HG02840 (cell line): ENCODE results near the gene UBA7.
"Not testable (repeated sequence)": the region's sequence is repeated elsewhere in the genome, so short reads cannot be mapped to it uniquely, and the experiment has no call there.

Experiments
- ATAC-seq: cut with Tn5 transposase; IDR thresholded peaks from one replicate; pipeline ENCODE4 v1.9.1; 2021; ENCODE audit warnings: mild to moderate bottlenecking, moderate library complexity, moderate number of reproducible peaks; ENCODE audit not compliant: unreplicated experiment, low FRiP score

UBA7 gene

DNA sequence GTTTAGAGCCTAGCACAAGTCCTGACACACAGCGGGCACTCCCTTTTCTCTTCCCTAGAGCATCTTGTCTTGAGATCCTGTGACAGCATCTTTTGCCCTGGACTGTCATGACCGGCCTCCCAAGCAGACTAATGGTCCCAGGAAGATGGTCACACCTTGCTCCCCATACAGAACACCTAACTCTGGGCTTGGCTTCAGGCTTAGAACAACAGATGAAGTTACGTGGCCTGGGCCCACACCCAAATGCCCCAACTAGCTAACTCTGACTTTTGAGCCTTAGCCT is 26.6 kb downstream of the UBA7 start:
- ATAC-seq = no peak

DNA sequence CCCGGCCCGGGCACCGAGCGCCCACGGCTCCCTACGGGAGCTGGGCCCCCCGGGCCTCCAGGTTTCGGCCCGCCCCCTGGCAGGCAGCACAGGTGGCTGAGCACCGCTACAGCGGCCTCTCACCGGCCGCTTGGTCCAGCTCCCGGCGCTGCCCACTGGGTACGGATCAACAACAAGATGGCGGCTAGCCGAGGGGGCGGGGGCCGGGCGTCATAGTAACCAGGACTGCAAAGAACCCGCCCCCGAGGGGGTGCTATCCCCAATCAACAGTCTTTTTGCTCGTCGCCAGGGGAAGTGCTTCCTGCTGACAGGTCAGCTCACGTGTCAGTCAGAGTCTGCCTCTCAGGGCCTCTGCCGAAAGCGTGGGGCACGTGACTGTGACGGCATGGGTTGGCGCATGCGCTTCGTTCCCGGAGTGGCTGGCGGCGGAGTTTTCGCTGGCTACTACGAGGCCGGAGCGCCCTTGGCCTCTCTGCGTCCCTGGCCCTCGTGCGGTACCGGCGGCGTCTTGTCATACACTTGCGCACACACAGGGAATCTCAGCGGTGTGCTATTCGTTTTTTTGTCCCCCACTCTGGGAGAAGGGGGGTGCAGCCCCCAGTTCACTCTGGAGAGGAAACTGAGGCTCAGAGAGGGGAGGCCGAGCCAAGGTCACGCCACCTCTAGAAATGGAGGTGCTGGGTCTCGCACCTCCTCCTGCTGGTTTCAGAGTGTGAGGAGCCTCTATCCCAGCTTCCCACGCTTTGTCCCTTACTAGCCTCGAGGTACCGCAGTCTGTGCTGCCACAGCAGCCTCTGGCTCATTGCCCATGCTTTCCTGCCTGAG is 27.2 kb downstream of the UBA7 start, which contains the start of gene IP6K1:
IP6K1 (minus strand) TSS at position 186 of the 825 bp plus-strand sequence. CDS start 38,502 bp downstream, outside the sequence.
- ATAC-seq = peak; percentile 95

DNA sequence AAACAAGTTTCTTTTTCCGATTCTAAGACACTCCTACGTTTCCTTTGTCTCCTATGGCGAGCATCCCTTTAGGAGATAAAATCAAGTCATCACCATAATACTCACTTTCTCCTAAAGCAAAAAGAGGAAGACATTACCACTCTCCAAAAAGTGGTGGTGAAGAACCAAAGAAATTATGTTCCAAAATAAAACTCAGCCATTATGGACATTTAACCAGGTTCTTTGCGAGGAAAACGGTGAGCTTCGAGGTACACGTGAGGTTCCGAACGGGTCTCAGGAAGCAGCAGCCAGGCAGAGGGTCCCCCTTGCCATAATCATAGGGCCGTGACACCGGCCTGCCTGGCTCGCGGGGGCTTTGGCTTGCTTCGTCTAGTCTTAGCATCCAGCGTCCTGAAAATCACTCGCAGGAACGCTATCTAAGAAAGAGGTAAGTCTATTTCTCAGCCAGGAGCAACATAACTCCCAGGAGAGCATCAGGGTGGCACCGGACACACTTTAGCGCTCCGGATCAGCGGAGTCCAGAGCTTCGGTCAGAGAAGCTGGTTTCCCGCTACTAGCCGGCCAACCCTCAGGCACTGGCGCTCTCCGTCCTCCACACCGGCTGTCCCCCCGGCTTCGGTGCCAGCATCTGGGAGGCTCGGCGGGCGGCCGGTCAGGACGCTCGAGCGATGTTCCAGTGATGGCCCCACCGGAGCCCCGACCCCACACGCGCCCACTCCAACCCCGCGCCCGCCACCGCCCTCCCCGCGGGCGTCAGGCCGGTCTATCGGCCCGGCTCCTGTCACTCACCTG is 28.0 kb downstream of the UBA7 start:
- ATAC-seq = peak; percentile 36

DNA sequence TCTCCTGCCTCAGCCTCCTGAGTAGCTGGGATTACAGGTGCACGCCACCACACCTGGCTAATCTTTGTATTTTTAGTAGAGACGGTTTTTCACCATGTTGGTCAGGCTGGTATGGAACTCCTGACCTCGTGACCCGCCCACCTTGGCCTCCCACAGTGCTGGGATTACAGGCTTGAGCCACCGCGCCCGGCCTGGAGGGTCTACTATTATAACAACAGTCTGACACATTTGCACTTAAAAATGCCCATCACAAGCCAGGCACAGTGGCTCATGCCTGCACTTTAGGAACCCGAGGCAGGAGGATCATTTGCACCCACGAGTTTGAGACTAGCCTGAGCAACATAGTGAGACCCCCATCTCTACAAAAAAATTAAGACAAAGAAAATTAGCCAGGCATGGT is 31.5 kb downstream of the UBA7 start:
- ATAC-seq = not testable (repeated sequence)

DNA sequence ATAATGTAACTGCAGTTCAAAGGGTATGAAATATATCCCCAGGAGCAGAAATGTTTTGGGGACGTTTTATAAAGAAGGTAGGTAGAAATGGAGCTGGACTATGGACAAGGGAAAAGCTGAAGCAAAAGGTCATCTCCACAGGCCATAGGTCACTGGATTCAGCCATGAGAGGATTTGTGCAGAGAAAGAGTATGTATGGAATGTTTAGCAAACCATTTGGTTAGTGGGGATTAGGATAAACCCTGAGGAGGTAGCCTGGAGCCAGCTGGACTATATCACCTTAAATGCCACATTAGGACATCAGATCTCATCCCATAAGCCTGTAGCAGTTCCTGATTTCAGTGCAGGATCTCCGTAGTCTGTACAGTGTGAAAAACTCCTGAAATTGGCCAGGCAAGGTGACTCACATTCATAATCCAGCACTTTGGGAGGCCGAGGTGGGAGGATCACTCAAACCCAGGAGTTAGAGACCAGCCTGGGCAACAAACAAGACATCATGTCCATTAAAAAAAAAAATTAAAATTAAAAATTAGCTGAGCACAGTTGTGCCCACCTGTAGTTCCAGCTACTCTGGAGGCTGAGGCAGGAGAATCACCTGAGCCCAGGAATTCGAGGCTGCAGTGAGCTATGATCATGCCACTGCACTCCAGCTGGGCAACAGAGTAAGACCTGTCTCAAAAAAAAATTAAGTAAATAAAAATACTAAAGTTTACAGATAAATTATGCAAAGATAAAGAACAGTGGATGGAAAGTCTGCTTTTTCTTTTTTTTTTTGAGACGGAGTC is 32.1 kb downstream of the UBA7 start:
- no peak for ATAC-seq

DNA sequence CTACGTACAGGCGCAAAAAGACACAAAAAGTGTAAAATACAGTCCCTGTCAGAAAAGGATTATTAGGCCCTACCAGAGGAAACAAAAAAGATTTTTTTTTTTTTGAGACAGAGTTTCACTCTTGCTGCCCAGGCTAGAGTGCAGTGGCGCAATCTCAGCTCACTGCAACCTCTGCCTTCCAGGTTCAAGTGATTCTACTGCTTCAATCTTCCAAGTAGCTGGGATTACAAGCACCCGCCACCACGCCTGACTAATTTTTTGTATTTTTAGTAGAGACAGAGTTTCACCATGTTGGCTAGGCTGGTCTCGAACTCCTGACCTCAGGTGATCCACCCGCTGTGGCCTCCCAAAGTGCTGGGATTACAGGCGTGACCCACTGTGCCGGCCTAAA is 32.8 kb downstream of the UBA7 start:
- not testable (repeated sequence) for ATAC-seq

DNA sequence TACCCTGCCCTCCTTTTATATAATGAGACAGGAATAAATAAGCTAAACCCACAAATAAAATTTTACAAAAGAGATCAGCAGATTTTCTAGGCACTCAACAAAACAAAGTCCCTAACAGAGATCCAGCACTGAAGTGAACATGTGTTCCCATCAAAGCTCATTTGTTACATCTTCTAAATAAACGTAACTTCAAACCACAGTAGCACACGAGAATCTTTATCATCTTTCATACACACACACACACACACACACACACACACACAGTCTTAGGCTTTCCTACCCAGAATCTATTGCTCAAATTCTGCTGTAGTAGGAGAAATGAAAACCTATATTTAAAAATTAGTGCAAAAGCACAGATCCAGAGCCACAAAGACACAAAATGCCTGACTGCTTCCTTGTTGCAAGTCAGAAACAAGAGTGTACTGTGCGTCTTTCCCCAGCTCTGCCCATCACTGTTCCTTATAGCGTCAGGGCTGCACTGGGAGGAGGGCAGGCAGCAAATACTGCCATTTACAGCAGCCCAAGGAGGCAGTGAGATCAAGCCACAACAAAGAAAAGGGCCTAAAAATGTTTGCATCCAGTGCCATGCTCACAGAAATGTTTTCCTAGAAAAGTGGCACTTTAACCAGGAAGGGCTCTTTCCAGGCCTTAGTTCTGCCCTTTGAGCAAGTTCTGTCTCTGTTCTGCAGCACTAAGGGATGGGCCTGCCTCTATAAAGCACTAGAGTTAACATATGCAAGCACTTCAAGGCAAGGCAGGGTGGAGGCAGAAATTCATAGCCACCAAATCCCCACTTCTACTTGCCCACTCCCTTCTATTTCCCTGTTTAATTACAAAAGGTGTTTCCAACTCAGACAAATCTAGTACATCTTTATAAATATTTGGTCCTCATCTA is 33.4 kb downstream of the UBA7 start:
- no peak for ATAC-seq

DNA sequence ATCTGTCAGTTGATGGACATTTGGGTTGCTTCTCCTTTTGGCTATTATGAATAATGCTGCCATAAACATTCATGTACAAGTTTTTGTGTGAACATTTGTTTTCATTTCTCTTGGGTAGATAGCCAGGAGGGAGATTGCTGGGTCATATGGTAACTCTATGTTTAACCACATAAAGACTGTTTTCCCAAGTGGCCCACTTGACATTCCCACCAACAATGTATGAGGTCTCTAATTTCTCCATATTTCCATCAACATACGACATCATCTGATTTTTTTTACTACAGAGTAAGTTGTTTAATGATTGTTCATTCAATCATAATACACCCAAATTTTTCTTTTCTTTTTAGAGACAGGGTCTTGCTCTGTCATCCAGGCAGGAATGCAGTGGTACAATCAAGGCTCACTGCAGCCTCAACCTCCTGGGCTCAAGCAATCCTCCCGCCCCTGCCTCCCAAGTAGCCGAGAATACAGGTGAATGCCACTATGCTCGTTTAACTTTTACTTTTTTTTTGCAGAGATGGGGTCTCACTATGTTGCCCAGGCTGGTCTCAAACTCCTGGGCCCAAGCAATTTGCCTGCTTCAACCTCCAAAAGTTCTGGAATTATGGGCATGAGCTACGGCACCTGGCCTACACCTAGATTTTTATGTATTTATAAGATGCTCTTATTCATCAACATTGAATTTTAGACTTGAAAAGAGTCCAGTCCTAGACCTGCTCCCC is 34.2 kb downstream of the UBA7 start:
- no peak for ATAC-seq

DNA sequence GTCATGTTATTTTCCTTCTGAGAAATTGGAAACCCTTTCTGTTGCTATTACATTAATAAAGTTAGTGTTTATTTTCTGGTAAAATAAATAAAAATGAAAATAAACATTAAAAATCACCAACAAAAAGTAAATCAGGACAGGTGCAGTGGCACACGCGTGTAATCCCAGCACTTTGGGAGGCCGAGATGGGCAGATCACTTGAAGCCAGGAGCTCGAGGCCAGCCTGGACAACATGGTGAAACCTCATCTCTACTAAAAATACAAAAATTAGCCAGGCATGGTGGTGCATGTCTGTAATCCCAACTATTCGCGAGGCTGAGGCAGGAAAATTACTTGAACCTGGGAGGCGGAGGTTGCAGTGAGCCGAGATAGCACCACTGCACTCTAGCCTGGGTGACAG is 37.7 kb downstream of the UBA7 start:
- not testable (repeated sequence) for ATAC-seq

DNA sequence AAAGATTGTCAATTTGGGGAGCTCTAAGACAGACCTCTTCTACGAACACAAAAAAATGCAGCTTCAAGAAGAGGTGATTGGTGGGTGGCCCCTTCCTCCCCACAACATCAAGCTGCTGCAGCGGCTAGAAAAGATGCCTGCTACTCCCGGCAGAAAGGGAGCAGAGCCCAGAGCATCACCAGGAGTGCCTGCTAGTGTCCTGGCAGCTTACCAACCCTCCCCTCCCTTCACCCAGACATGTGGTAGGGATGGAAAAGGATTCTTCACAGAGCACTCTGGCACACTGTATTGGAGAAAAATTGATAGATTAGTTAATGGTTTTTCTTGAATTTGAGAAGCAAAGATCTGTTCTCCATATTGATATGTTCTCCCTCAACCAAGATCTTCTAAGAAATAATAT is 38.2 kb downstream of the UBA7 start:
- ATAC-seq = no peak

DNA sequence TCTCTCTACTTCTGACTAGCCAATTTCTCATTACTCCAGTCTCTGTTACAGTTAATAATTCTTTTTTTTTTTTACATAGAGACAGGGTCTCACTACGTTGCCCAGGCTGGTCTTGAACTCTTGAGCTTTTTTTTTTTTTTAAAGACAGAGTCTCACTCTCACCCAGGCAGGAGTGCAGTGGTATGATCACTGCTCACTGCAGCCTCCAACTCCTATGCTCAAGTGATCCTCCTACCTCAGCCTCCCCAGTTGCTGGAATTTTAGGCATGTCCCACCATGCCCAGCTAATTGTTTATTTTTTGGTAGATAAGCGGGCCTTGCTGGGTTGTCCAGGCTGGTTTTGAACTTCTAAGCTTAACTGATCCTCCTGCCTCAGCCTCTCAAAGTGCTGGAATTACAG is 41.0 kb downstream of the UBA7 start:
- ATAC-seq = no peak

DNA sequence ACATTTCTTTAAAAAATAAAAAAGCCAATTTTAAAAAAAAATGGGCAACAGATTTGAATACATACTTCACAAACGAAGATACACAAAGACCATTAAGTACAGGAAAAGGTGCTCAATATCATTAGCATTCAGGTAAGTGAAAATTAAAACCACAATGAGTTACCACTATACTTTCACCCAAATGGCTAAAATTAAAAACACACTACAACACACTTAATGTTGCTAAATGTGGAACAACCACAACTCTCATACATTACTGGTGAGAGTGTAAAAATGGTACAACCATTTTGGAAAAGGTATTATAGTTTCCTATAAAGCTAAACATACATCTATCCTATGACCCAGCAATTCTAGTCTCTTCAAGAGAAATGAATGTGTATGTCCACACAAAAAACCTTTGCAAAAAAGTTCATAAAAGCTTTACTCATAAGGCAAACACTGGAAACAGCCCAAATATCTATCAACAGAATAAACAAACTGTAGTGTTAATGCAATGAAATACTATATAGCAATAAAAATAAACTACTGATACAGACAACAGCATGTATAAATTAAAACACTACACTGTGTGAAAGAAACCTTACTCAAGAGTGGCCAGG is 42.3 kb downstream of the UBA7 start:
- ATAC-seq = no peak

DNA sequence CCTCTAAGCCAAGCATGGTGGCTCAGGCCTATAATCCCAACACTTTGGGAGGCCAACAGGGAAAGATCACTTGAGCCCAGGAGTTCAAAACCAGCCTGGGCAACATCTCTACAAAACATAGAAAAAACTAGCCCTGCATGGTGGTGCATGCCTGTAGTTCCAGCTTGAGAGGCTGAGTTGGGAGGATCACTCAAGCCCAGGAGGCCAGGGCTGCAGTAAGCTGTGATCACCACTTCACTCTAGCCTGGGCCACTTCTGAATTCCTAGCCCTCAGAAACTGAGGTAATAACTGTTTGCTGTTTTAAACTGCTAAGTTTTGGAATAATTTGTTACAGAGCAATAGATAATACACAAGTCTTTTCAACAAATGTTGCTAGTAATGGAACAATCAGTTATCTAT is 43.8 kb downstream of the UBA7 start:
- no peak for ATAC-seq

DNA sequence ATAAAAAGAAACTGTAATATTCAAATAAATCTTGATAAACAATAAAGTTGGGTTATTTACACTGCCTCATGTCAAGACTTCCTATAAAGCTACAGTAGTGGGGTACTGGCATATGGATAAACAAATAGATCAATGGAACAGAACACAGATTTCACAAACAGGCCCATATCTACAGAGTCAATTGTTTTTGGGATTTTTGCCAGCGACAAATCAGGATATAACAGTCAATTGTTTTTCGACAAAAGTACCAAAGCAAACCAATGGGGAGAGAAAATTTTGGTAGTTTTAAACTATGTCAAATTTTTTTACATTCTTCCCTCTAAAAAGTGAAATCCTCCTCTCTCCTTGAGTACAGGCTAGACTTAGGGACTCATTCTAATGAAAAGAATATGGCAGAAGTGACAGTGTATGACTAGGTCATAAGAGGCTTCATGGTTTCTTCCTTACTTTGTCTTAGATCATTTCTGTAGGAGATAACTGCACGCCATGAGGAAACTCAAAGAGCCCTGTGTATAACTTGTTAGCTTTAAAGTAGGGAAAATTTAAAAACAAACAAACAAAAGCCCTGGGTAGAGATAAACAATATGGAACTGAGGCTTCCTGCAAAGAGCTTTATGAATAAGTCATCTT is 44.4 kb downstream of the UBA7 start:
- ATAC-seq = no peak

DNA sequence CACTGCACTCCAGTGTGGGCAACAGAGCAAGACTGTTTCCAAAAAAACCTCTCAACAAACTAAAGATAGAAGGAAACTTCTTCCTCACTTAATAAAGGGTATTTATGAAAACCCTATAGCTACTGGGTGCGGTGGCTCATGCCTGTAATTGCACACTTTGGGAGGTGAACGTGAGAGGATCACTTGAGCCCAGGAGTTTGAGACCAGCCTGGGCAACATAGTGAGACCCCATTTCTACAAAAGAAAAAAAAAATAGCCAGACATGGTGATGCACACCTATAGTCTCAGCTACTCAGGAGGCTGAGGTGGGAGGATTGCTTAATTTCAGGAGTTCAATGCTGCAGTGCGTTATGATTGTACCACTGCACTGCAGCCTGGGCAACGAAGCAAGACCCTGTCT is 49.8 kb downstream of the UBA7 start:
- no peak for ATAC-seq

DNA sequence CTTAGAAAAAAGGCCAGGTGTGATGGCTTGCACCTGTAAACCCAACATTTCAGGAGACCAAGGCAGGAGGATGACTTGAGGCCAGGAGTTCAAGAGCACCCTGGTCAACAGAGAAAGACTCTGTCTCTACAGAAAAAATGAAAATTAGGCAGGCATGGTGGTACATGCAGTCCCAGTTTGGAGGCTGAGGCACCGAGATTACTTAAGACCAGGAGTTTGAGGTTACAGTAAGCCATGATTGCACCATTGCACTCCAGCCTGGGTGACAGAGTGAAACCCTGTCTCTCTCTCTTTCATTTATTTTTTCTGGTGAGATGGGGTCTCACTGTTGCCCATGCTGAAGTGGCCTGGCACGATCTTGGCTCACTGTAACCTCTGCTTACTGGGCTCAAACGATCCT is 52.1 kb downstream of the UBA7 start:
- no peak for ATAC-seq

DNA sequence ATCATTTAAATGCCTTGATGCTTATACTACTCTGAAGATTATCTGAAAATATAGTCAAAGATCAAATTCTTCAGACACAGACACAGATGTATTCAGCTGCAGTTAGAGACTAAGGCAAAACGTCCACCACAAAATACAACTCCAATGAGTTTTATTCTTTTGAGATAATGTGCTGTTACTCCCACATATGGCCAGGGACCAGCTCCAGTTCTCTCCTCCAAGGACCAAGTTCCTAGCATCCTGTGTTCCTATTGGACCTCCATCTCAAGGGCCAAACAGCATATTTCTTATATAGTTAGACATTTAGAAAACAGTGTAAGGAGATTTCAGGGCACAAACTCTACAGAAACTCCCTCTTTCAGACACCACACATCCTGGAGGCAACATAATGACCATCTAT is 54.5 kb downstream of the UBA7 start:
- ATAC-seq = no peak

DNA sequence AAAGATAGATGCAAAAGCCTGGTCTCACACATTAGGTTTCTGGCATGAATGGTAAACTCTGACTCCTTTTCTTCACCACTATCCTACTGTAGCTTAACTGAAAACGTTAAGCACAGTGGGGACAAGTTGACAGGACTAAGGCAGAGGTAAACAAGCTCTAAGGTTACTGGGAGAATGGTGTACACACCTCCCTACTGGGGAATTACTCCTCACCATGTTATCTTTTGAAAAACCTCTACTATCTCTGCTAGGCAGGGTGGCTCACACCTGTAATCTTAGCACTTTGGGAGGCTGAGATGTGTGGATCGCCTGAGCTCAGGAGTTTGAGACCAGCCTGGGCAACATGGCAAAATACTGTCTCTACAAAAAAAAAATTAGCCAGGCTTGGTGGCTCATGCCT is 56.6 kb downstream of the UBA7 start:
- no peak for ATAC-seq

DNA sequence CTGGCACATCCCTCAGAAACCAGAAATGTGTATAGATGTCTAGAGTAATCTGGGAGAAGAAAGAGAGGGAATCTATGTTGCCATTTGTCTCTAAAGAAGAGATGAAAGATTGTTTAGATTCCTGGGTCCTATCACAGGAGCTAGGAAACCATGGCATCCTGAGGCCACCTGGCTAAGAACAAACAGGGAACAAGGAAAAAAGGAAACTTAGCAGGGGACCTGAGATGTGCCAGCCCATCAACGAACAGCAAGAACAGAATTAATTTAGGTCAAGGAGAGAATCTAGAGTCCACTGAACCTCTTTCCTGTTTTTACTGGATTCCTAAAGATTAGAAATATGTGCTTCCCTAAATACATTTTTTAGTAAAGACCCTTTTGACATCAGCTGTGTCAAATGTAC is 57.7 kb downstream of the UBA7 start:
- no peak for ATAC-seq
